A673 (cell line): ENCODE results near the gene CPAMD8. TPM values are rescaled to one million over a fixed set of nuclear protein-coding genes. Genes with fewer than 3 reads are reported as not detected.

Source experiments
- BruUV-seq: library from RNA; stranded (reverse); fragments of 400-500 nt; replicated peaks from 2 replicates; lab custom pipeline; 2021; lab: Mats Ljungman, UMichigan
- CTCF ChIA-PET: fragments of 300-600 bp; sonication (Branson Sonifier 250); formaldehyde crosslinking; loops from one replicate; lab custom pipeline; 2022; ENCODE audit warnings: antibody characterized with exemption; lab: Charles Lee
- POLR2A ChIA-PET: fragments of 300-600 bp; sonication (Branson Sonifier 250); formaldehyde crosslinking; loops from one replicate; lab custom pipeline; 2022; ENCODE audit warnings: antibody characterized with exemption; ENCODE audit not compliant: low non-redundant PET; lab: Charles Lee
- DNase-seq: peaks from one replicate; pipeline ENCODE4 v3.0.0-alpha.2; 2015; ENCODE audit warnings: low spot score
- H3K27ac ChIP-seq: fragments of 200-600 bp; sonication (generic); 2 replicates; pipeline ENCODE4 v1.5.1; 2016; ENCODE audit warnings: mixed run types, low read depth, mild to moderate bottlenecking, mixed read lengths, antibody characterized with exemption, low read length; ENCODE audit not compliant: poor library complexity, severe bottlenecking
- H3K27me3 ChIP-seq: fragments of 200-600 bp; sonication (generic); replicated peaks from 2 replicates; pipeline ENCODE4 v1.6.1; 2017; ENCODE audit warnings: mixed run types, low read depth, mild to moderate bottlenecking, mixed read lengths, antibody characterized with exemption, low read length; ENCODE audit not compliant: insufficient read depth, poor library complexity
- H3K36me3 ChIP-seq: fragments of 200-600 bp; sonication (generic); 2 replicates; pipeline ENCODE4 v1.6.1; 2016; ENCODE audit warnings: mixed run types, mild to moderate bottlenecking, mixed read lengths, antibody characterized with exemption, low read length; ENCODE audit not compliant: insufficient read depth, poor library complexity, severe bottlenecking
- H3K4me1 ChIP-seq: fragments of 200-600 bp; sonication (generic); 2 replicates; pipeline ENCODE4 v1.6.1; 2017; ENCODE audit warnings: mixed run types, mild to moderate bottlenecking, mixed read lengths, antibody characterized with exemption, low read length; ENCODE audit not compliant: insufficient read depth, poor library complexity, severe bottlenecking
- H3K4me3 ChIP-seq: fragments of 200-600 bp; sonication (generic); 2 replicates; pipeline ENCODE4 v1.5.1; 2016; ENCODE audit warnings: low read depth, mixed run types, mild to moderate bottlenecking, mixed read lengths, low read length; ENCODE audit not compliant: poor library complexity, severe bottlenecking
- H3K9me3 ChIP-seq: fragments of 200-600 bp; sonication (generic); 2 replicates; pipeline ENCODE4 v1.6.1; 2016; ENCODE audit warnings: mixed run types, low read depth, mild to moderate bottlenecking, mixed read lengths, antibody characterized with exemption, low read length; ENCODE audit not compliant: poor library complexity, severe bottlenecking
- EZH2 ChIP-seq: fragments of 200-600 bp; sonication (generic); IDR thresholded peaks from 2 replicates; pipeline ENCODE4 v1.6.1; 2017; ENCODE audit warnings: borderline replicate concordance, low read depth, mild to moderate bottlenecking, mixed read lengths, antibody characterized with exemption, low read length; ENCODE audit not compliant: poor library complexity, severe bottlenecking
- intact Hi-C: fragments of 100-400 bp; cut with micrococcal nuclease; formaldehyde crosslinking; loops from one replicate; pipeline ENCODE4 v1.10.0; 2022; ENCODE audit not compliant: unreplicated experiment
- total RNA-seq: library from RNA; stranded (reverse); gene quantifications from 2 replicates; pipeline ENCODE4 v1.2.3, GENCODE V29; 2021
- TF ChIP-seq, protein P1 (sequence below): fragments of 300-800, 200-600 bp; sonication (generic); conservative IDR thresholded peaks from 2 replicates; pipeline ENCODE4 v1.5.1; 2017; ENCODE audit warnings: low read depth, mild to moderate bottlenecking, antibody characterized with exemption, low read length, moderate library complexity, mixed read lengths

CPAMD8 gene
- total RNA-seq, 1 experiment from 2014 or later: 0.82 TPM

DNA sequence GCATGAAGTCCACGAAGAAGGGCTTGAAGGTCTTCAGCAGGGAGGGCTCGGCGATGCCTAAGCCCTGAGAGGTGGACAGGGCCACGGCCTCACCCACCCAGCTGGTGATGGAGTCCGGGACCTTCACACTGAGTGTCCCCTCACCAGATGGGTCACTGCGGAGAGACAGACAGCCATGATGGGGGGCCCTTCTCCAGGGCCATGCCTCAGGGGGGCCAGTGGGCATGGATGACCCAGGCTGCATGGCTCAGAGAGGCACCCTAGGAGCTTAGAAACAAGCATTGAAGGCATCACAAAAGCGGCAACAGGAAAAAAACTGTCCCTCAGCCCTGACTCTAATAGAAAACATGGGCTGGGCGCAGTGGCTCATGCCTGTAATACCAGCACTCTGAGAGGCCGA is 74.6 kb downstream of the CPAMD8 start:
- H3K9me3 ChIP-seq: no peaks in the 10 kb centered on the region
- TF ChIP-seq, protein P1, sequence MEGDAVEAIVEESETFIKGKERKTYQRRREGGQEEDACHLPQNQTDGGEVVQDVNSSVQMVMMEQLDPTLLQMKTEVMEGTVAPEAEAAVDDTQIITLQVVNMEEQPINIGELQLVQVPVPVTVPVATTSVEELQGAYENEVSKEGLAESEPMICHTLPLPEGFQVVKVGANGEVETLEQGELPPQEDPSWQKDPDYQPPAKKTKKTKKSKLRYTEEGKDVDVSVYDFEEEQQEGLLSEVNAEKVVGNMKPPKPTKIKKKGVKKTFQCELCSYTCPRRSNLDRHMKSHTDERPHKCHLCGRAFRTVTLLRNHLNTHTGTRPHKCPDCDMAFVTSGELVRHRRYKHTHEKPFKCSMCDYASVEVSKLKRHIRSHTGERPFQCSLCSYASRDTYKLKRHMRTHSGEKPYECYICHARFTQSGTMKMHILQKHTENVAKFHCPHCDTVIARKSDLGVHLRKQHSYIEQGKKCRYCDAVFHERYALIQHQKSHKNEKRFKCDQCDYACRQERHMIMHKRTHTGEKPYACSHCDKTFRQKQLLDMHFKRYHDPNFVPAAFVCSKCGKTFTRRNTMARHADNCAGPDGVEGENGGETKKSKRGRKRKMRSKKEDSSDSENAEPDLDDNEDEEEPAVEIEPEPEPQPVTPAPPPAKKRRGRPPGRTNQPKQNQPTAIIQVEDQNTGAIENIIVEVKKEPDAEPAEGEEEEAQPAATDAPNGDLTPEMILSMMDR: no peak
- TF ChIP-seq EZH2: no peak
- no peak overlapping the region for H3K27ac ChIP-seq
- BruUV-seq: no TSS peak
- H3K4me1 ChIP-seq: peaks cover 11% of the 10 kb centered on the region
- no peaks in the 10 kb centered on the region for H3K27me3 ChIP-seq
- ChIA-PET POLR2A (no interaction called here), CTCF (no interaction called here)
- DNase-seq: no peak
- H3K4me3 ChIP-seq: no peak overlapping the region
- intact Hi-C loops: no loop called here
- H3K36me3 ChIP-seq: no peaks in the 10 kb centered on the region

DNA sequence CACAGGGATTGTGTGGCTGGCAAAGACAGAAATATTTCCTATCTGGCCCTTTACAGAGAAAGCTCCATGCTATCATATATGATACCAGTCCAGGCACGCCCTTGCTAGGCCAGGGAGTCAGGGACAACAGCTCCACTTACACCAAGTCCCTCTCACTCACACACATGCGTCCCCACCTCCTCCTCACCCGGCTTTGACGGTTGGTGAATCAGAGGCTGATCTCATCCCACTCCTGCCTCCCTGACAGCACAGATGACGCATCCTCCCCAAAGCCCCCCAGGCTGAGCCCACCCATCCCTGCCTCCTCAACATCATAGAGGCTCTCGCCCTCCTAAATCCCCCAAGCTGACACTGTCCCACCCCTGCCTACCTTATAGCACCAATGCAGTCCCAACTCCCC is 75.1 kb downstream of the CPAMD8 start:
- Histone ChIP-seq H3K9me3 (no peaks in the 10 kb centered on the region), H3K4me1 (peaks cover 6% of the 10 kb centered on the region), H3K4me3 (no peak overlapping the region), H3K36me3 (no peaks in the 10 kb centered on the region), H3K27ac (no peak overlapping the region), H3K27me3 (no peaks in the 10 kb centered on the region)
- TF ChIP-seq, protein P1: no peak
- no peak for TF ChIP-seq EZH2
- BruUV-seq: no TSS peak
- intact Hi-C loops: no loop called here
- ChIA-PET CTCF (no interaction called here), POLR2A (no interaction called here)
- DNase-seq: no peak

DNA sequence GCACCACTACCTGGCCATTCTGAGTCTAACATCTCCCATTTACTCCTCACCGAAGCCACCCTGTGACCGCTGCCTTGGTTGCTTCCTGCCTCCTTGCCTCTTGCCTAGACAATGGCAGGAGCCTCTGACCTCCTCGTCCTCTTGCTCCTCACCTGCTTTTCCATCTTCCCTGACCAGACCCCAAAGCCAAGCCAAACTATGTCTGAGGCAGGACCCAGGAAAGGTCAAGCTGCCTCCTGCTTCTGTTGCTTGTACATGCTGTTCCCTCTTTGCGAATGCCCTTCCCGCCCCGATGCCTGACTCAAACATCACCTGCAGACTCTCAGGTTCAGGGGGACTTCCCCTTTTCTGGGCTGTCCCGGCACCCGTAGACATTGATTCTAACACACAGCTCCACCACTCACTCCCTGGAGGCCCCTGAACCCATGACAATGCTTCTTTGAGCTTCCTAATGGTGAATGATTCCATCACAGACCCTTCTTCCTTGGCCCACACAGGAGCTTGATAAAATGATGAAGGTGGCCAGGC is 77.0 kb downstream of the CPAMD8 start:
- no peaks in the 10 kb centered on the region for H3K27me3 ChIP-seq
- CTCF ChIA-PET: no interaction called here
- no peak for TF ChIP-seq EZH2
- TF ChIP-seq, protein P1: no peak
- no peak overlapping the region for H3K4me3 ChIP-seq
- no TSS peak for BruUV-seq
- no peaks in the 10 kb centered on the region for H3K4me1 ChIP-seq
- H3K9me3 ChIP-seq: no peaks in the 10 kb centered on the region
- H3K27ac ChIP-seq: no peak overlapping the region
- DNase-seq: no peak
- H3K36me3 ChIP-seq: no peaks in the 10 kb centered on the region
- intact Hi-C loops: no loop called here
- POLR2A ChIA-PET: no interaction called here
